Measurements from ENCODE around the gene EFCAB5.
"Not testable (repeated sequence)": the region's sequence is repeated elsewhere in the genome, so short reads cannot be mapped to it uniquely, and the experiment has no call there.

EFCAB5 gene

DNA sequence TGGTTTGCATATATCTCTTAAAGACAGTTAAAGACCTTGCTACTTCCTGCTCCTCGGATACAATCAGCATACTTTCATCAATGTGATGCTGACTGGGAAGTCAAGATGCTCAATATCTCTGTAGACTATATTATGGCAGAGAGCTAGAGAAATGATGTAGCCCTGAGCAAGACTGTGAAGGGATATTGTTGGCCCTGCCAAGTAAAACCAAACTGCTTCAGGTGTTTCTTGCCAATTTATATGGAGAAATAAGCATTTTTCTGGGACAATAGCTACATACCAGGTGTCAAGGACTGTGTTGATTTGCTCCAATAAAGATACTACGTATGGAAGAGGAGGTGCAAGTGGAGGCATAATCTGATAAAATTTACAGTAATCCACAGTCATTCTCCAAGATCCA is 4.7 kb upstream of the EFCAB5 start:
- Histone ChIP-seq H3K36me3 (ENCODE audit: control insufficient read depth in 2 of 2, insufficient read depth in 2 of 2, low read length in 2 of 2) (no peaks in the 10 kb centered on the region), H3K4me1 (ENCODE audit: control insufficient read depth, insufficient read depth, low read length) (no peaks in the 10 kb centered on the region), H3K4me3 (ENCODE audit: low read length in 2 of 2) (no peak overlapping the region), H3K27ac (ENCODE audit: low read length) (no peak overlapping the region), H3K9me3 (ENCODE audit: control insufficient read depth in 2 of 2, low read length in 2 of 2) (no peaks in the 10 kb centered on the region), H3K27me3 (ENCODE audit: control insufficient read depth in 1 of 2, insufficient read depth in 2 of 2, low read length in 2 of 2) (no peaks in the 10 kb centered on the region), H3K9ac (ENCODE audit: low read length in 2 of 2) (no peak overlapping the region)

GRCh38 chr17:29945281-29945680 is 3.8 kb downstream of the EFCAB5 start:
- no peak overlapping the region for H3K9ac ChIP-seq (ENCODE audit: low read length in 2 of 2)
- no peak overlapping the region for H3K27ac ChIP-seq (ENCODE audit: low read length)
- no peak overlapping the region for H3K4me3 ChIP-seq (ENCODE audit: low read length in 2 of 2)
- no peaks in the 10 kb centered on the region for H3K36me3 ChIP-seq (ENCODE audit: control insufficient read depth in 2 of 2, insufficient read depth in 2 of 2, low read length in 2 of 2)
- H3K27me3 ChIP-seq (ENCODE audit: control insufficient read depth in 1 of 2, insufficient read depth in 2 of 2, low read length in 2 of 2) = no peaks in the 10 kb centered on the region
- no peaks in the 10 kb centered on the region for H3K4me1 ChIP-seq (ENCODE audit: control insufficient read depth, insufficient read depth, low read length)
- no peaks in the 10 kb centered on the region for H3K9me3 ChIP-seq (ENCODE audit: control insufficient read depth in 2 of 2, low read length in 2 of 2)

DNA sequence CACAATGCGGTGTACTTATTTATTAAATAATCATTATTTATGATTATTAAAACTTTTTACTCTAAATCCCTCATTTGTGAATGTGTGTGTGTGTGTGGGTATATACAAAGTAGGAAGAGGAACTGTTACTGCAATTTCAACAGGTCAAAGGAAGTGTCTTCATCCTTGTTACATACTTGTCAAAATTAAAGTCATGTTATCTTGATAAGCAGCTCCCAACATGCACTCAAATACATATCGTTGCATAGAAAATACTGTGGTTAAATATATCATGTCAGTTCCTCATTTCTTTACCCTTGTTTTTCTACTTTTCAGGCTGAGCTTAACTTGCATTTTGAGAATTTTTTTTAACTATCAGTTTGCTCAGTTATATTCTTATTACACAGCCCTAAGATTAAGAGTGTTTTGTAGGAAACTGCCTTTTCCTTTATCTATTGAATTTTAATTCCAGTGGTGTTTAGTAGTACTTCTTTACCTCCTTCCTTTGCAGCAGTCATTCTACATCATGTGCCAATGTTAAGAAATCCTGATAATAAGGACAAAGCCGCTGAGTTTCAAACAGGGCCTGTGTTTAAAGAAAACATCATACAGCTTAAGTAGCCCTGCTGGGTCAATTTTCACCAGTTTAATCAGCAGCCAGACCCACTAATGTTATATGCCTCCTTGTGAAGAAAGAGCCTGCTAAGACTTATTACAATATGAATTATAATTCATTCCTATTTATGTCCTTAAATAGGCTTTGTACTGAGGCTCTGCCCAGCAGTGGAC is 7.2 kb downstream of the EFCAB5 start:
- no peaks in the 10 kb centered on the region for H3K4me1 ChIP-seq (ENCODE audit: control insufficient read depth, insufficient read depth, low read length)
- H3K4me3 ChIP-seq (ENCODE audit: low read length in 2 of 2) = no peak overlapping the region
- H3K27me3 ChIP-seq (ENCODE audit: control insufficient read depth in 1 of 2, insufficient read depth in 2 of 2, low read length in 2 of 2) = no peaks in the 10 kb centered on the region
- H3K9ac ChIP-seq (ENCODE audit: low read length in 2 of 2) = no peak overlapping the region
- H3K27ac ChIP-seq (ENCODE audit: low read length) = no peak overlapping the region
- H3K36me3 ChIP-seq (ENCODE audit: control insufficient read depth in 2 of 2, insufficient read depth in 2 of 2, low read length in 2 of 2) = no peaks in the 10 kb centered on the region
- no peaks in the 10 kb centered on the region for H3K9me3 ChIP-seq (ENCODE audit: control insufficient read depth in 2 of 2, low read length in 2 of 2)

GRCh38 chr17:29949696-29950095 is 8.3 kb downstream of the EFCAB5 start:
- Histone ChIP-seq H3K9me3 (ENCODE audit: control insufficient read depth in 2 of 2, low read length in 2 of 2) (no peaks in the 10 kb centered on the region), H3K27ac (ENCODE audit: low read length) (no peak overlapping the region)

GRCh38 chr17:29954405-29954804 is 13.0 kb downstream of the EFCAB5 start:
- H3K27ac ChIP-seq (ENCODE audit: low read length) = no peak overlapping the region
- no peak overlapping the region for H3K4me3 ChIP-seq (ENCODE audit: low read length in 2 of 2)
- H3K9me3 ChIP-seq (ENCODE audit: control insufficient read depth in 2 of 2, low read length in 2 of 2) = no peaks in the 10 kb centered on the region
- no peaks in the 10 kb centered on the region for H3K4me1 ChIP-seq (ENCODE audit: control insufficient read depth, insufficient read depth, low read length)
- H3K27me3 ChIP-seq (ENCODE audit: control insufficient read depth in 1 of 2, insufficient read depth in 2 of 2, low read length in 2 of 2) = no peaks in the 10 kb centered on the region
- H3K36me3 ChIP-seq (ENCODE audit: control insufficient read depth in 2 of 2, insufficient read depth in 2 of 2, low read length in 2 of 2) = no peaks in the 10 kb centered on the region
- H3K9ac ChIP-seq (ENCODE audit: low read length in 2 of 2) = no peak overlapping the region

More at GRCh38 chr17:29949696-29950095, 8.3 kb downstream of the EFCAB5 start:
- H3K9ac ChIP-seq (ENCODE audit: low read length in 2 of 2) = no peak overlapping the region
- no peaks in the 10 kb centered on the region for H3K36me3 ChIP-seq (ENCODE audit: control insufficient read depth in 2 of 2, insufficient read depth in 2 of 2, low read length in 2 of 2)
- H3K27me3 ChIP-seq (ENCODE audit: control insufficient read depth in 1 of 2, insufficient read depth in 2 of 2, low read length in 2 of 2) = no peaks in the 10 kb centered on the region
- no peak overlapping the region for H3K4me3 ChIP-seq (ENCODE audit: low read length in 2 of 2)
- no peaks in the 10 kb centered on the region for H3K4me1 ChIP-seq (ENCODE audit: control insufficient read depth, insufficient read depth, low read length)

- H3K27ac ChIP-seq (ENCODE audit: low read length) = no peak overlapping the region
- no peaks in the 10 kb centered on the region for H3K36me3 ChIP-seq (ENCODE audit: control insufficient read depth in 2 of 2, insufficient read depth in 2 of 2, low read length in 2 of 2)
- H3K4me3 ChIP-seq (ENCODE audit: low read length in 2 of 2) = no peak overlapping the region
- no peaks in the 10 kb centered on the region for H3K4me1 ChIP-seq (ENCODE audit: control insufficient read depth, insufficient read depth, low read length)
- no peak overlapping the region for H3K9ac ChIP-seq (ENCODE audit: low read length in 2 of 2)
- H3K9me3 ChIP-seq (ENCODE audit: control insufficient read depth in 2 of 2, low read length in 2 of 2) = no peaks in the 10 kb centered on the region
- H3K27me3 ChIP-seq (ENCODE audit: control insufficient read depth in 1 of 2, insufficient read depth in 2 of 2, low read length in 2 of 2) = no peaks in the 10 kb centered on the region
These were observed 14.8 kb downstream of the EFCAB5 start for GRCh38 chr17:29956225-29956624.

DNA sequence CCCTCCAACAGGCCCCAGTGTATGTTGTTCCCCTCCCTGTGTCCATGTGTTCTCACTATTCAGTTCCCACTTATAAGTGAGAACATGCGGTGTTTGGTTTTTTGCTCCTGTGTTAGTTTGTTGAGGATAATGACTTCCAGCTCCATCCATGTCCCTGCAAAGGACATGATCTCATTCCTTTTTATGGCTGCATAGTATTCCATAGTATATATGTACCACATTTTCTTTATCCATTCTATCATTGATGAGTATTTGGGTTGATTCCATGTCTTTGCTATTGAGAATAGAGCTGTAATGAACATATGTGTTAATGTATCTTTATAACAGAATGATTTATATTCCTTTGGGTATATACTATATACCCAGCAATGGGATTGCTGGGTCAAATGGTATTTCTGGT is 16.1 kb downstream of the EFCAB5 start:
- H3K27ac ChIP-seq (ENCODE audit: low read length); H3K9me3 ChIP-seq (ENCODE audit: control insufficient read depth in 2 of 2, low read length in 2 of 2); H3K36me3 ChIP-seq (ENCODE audit: control insufficient read depth in 2 of 2, insufficient read depth in 2 of 2, low read length in 2 of 2); H3K27me3 ChIP-seq (ENCODE audit: control insufficient read depth in 1 of 2, insufficient read depth in 2 of 2, low read length in 2 of 2); H3K4me3 ChIP-seq (ENCODE audit: low read length in 2 of 2); H3K4me1 ChIP-seq (ENCODE audit: control insufficient read depth, insufficient read depth, low read length); H3K9ac ChIP-seq (ENCODE audit: low read length in 2 of 2): not testable (repeated sequence)

GRCh38 chr17:29958947-29959657 is 17.7 kb downstream of the EFCAB5 start:
- Histone ChIP-seq H3K9me3 (ENCODE audit: control insufficient read depth in 2 of 2, low read length in 2 of 2) (no peaks in the 10 kb centered on the region), H3K9ac (ENCODE audit: low read length in 2 of 2) (no peak overlapping the region), H3K27me3 (ENCODE audit: control insufficient read depth in 1 of 2, insufficient read depth in 2 of 2, low read length in 2 of 2) (no peaks in the 10 kb centered on the region), H3K36me3 (ENCODE audit: control insufficient read depth in 2 of 2, insufficient read depth in 2 of 2, low read length in 2 of 2) (no peaks in the 10 kb centered on the region), H3K4me3 (ENCODE audit: low read length in 2 of 2) (no peak overlapping the region), H3K4me1 (ENCODE audit: control insufficient read depth, insufficient read depth, low read length) (no peaks in the 10 kb centered on the region), H3K27ac (ENCODE audit: low read length) (no peak overlapping the region)

- H3K4me3 ChIP-seq (ENCODE audit: low read length in 2 of 2) = no peak overlapping the region
These were observed 18.4 kb downstream of the EFCAB5 start for GRCh38 chr17:29959658-29960337.

GRCh38 chr17:29962656-29963055 is 21.2 kb downstream of the EFCAB5 start:
- Histone ChIP-seq H3K9ac (ENCODE audit: low read length in 2 of 2) (no peak overlapping the region), H3K27me3 (ENCODE audit: control insufficient read depth in 1 of 2, insufficient read depth in 2 of 2, low read length in 2 of 2) (no peaks in the 10 kb centered on the region), H3K4me3 (ENCODE audit: low read length in 2 of 2) (no peak overlapping the region), H3K4me1 (ENCODE audit: control insufficient read depth, insufficient read depth, low read length) (no peaks in the 10 kb centered on the region), H3K27ac (ENCODE audit: low read length) (no peak overlapping the region), H3K9me3 (ENCODE audit: control insufficient read depth in 2 of 2, low read length in 2 of 2) (no peaks in the 10 kb centered on the region), H3K36me3 (ENCODE audit: control insufficient read depth in 2 of 2, insufficient read depth in 2 of 2, low read length in 2 of 2) (no peaks in the 10 kb centered on the region)

More at GRCh38 chr17:29959658-29960337, 18.4 kb downstream of the EFCAB5 start:
- H3K9me3 ChIP-seq (ENCODE audit: control insufficient read depth in 2 of 2, low read length in 2 of 2) = no peaks in the 10 kb centered on the region
- H3K4me1 ChIP-seq (ENCODE audit: control insufficient read depth, insufficient read depth, low read length) = no peaks in the 10 kb centered on the region
- H3K27ac ChIP-seq (ENCODE audit: low read length) = no peak overlapping the region
- no peaks in the 10 kb centered on the region for H3K27me3 ChIP-seq (ENCODE audit: control insufficient read depth in 1 of 2, insufficient read depth in 2 of 2, low read length in 2 of 2)
- no peaks in the 10 kb centered on the region for H3K36me3 ChIP-seq (ENCODE audit: control insufficient read depth in 2 of 2, insufficient read depth in 2 of 2, low read length in 2 of 2)
- no peak overlapping the region for H3K9ac ChIP-seq (ENCODE audit: low read length in 2 of 2)
